Measurements from ENCODE around the gene ZSCAN5B. TPM values are rescaled to one million over a fixed set of nuclear protein-coding genes. Genes with fewer than 3 reads are reported as not detected.
A peak's percentile ranks its signal among the peaks of the same experiment; 100 is the strongest.
"Not testable (repeated sequence)": the region's sequence is repeated elsewhere in the genome, so short reads cannot be mapped to it uniquely, and the experiment has no call there.

Gene ZSCAN5B
- total RNA-seq, 1 experiment from 2014 or later = not detected

DNA sequence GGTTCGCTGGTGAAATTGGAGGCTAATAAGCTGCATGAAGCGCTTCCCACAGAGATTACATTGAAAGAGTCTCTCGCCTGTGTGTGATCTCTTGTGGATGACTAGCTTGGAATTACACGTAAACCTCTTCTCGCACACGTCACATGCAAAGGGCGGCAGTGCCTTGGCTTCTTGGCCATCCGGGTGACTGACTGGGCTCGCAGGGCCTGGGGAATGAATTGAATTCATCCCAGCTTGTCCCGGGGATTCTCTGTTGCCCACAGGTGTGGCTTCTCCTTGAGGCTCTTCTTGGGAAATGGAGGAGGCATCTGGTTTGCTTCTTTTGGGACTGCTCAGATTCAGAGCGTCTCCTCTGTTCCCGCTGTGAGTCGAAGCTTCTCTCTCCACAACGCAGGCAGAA is 24.3 kb upstream of the ZSCAN5B start:
- Mint-ChIP-seq H3K9me3 (no peaks in the 10 kb centered on the region), H3K36me3 (no peaks in the 10 kb centered on the region), H3K27me3 (ENCODE audit: low read depth) (peaks cover 10% of the 10 kb centered on the region), H3K4me1 (peaks cover 7% of the 10 kb centered on the region), H3K4me3 (no peak overlapping the region), H3K27ac (no peak overlapping the region)
- TF ChIP-seq, protein P1, sequence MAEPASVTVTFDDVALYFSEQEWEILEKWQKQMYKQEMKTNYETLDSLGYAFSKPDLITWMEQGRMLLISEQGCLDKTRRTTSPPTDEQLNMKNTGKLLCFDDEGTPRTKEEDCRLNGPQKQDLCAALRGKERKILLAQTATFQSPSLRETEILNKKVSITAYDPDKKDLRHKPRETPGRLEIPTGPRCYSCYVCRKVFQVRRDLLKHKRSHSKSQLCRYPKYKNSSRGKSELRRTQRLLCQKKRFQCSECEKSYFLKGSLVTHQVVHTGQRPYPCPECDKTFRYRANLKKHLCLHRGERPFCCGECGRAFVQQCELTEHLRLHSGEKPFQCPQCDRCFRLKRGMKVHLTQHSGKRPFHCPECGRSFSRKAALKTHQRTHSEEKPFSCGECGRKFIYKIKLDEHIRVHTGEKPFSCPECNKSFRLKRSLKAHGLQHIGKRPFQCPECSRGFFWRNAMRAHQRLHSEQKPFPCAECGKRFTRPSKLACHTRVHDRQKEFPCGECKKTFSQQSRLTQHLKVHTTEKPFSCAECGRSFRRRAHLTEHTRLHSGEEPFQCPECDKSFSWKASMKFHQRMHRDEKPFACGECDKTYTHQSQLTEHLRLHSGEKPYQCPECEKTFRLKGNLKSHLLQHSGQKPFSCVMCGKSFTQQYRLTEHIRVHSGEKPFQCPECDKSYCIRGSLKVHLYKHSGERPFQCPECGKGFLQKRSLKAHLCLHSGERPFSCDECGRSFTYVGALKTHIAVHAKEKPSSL (CRISPR knock-in tag; conservative IDR thresholded peaks at IDR 0.05) = no peak
- TF ChIP-seq, protein P2, sequence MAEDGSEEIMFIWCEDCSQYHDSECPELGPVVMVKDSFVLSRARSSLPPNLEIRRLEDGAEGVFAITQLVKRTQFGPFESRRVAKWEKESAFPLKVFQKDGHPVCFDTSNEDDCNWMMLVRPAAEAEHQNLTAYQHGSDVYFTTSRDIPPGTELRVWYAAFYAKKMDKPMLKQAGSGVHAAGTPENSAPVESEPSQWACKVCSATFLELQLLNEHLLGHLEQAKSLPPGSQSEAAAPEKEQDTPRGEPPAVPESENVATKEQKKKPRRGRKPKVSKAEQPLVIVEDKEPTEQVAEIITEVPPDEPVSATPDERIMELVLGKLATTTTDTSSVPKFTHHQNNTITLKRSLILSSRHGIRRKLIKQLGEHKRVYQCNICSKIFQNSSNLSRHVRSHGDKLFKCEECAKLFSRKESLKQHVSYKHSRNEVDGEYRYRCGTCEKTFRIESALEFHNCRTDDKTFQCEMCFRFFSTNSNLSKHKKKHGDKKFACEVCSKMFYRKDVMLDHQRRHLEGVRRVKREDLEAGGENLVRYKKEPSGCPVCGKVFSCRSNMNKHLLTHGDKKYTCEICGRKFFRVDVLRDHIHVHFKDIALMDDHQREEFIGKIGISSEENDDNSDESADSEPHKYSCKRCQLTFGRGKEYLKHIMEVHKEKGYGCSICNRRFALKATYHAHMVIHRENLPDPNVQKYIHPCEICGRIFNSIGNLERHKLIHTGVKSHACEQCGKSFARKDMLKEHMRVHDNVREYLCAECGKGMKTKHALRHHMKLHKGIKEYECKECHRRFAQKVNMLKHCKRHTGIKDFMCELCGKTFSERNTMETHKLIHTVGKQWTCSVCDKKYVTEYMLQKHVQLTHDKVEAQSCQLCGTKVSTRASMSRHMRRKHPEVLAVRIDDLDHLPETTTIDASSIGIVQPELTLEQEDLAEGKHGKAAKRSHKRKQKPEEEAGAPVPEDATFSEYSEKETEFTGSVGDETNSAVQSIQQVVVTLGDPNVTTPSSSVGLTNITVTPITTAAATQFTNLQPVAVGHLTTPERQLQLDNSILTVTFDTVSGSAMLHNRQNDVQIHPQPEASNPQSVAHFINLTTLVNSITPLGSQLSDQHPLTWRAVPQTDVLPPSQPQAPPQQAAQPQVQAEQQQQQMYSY (CRISPR knock-in tag; IDR thresholded peaks at IDR 0.05) = no peak
- TF ChIP-seq ZNF121 (CRISPR knock-in tag; IDR thresholded peaks at IDR 0.05) = no peak
- TF ChIP-seq, protein P3, sequence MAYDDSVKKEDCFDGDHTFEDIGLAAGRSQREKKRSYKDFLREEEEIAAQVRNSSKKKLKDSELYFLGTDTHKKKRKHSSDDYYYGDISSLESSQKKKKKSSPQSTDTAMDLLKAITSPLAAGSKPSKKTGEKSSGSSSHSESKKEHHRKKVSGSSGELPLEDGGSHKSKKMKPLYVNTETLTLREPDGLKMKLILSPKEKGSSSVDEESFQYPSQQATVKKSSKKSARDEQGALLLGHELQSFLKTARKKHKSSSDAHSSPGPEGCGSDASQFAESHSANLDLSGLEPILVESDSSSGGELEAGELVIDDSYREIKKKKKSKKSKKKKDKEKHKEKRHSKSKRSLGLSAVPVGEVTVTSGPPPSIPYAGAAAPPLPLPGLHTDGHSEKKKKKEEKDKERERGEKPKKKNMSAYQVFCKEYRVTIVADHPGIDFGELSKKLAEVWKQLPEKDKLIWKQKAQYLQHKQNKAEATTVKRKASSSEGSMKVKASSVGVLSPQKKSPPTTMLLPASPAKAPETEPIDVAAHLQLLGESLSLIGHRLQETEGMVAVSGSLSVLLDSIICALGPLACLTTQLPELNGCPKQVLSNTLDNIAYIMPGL (CRISPR knock-in tag; IDR thresholded peaks at IDR 0.05) = no peak
- TF ChIP-seq, protein P4, sequence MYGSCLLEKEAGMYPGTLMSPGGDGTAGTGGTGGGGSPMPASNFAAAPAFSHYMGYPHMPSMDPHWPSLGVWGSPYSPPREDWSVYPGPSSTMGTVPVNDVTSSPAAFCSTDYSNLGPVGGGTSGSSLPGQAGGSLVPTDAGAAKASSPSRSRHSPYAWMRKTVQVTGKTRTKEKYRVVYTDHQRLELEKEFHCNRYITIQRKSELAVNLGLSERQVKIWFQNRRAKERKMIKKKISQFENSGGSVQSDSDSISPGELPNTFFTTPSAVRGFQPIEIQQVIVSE (CRISPR knock-in tag; IDR thresholded peaks at IDR 0.05; ENCODE audit: borderline replicate concordance) = no peak
- TF ChIP-seq ZNF396 (CRISPR knock-in tag; IDR thresholded peaks at IDR 0.05; ENCODE audit: borderline replicate concordance) = no peak
- no peak for TF ChIP-seq CREB1 (CRISPR knock-in tag; IDR thresholded peaks at IDR 0.05)
- TF ChIP-seq, protein P5, sequence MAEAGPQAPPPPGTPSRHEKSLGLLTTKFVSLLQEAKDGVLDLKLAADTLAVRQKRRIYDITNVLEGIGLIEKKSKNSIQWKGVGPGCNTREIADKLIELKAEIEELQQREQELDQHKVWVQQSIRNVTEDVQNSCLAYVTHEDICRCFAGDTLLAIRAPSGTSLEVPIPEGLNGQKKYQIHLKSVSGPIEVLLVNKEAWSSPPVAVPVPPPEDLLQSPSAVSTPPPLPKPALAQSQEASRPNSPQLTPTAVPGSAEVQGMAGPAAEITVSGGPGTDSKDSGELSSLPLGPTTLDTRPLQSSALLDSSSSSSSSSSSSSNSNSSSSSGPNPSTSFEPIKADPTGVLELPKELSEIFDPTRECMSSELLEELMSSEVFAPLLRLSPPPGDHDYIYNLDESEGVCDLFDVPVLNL (CRISPR knock-in tag; IDR thresholded peaks at IDR 0.05; ENCODE audit: borderline replicate concordance, low read depth) = no peak
- TF ChIP-seq ZNF219 (CRISPR knock-in tag; IDR thresholded peaks at IDR 0.05; ENCODE audit: borderline replicate concordance) = no peak
- POLR2A ChIA-PET = no interaction called here
- ATAC-seq = no peak
- no peak for DNase-seq (ENCODE audit: low spot score)
- CTCF ChIA-PET = interaction anchor here (1.0 to 1.8 kb wide), 8 partner anchors 33 to 155 kb away, joined by 3 to 9 read pairs (median 4); partner anchors contain the start of gene GALP

DNA sequence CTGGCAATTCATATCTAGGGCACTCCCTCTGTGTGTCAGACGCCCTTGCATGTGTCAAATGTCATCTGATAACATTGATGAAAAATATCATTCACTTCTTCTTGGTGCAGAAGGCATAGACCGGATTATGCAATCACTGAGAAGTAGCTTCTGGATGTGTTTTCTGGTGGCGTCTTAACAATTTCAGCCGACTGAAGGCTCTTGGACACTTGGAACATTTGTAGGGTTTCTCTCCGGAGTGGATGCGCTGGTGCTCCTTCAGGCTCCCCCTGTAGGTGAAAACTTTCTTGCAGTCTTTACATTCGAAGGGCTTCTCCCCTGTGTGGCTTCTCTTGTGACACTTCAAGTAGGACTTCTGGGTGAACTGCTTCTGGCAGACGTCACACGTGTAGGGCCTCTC is 23.9 kb upstream of the ZSCAN5B start:
- DNase-seq (ENCODE audit: low spot score); H3K36me3 Mint-ChIP-seq: not testable (repeated sequence)

More for the DNA sequence above, 23.9 kb upstream of the ZSCAN5B start:
- H3K27ac Mint-ChIP-seq, POLR2A ChIA-PET, H3K4me3 Mint-ChIP-seq, H3K9me3 Mint-ChIP-seq: not testable (repeated sequence)
- peaks cover 11% of the 10 kb centered on the region for H3K4me1 Mint-ChIP-seq
- TF ChIP-seq, protein P6, sequence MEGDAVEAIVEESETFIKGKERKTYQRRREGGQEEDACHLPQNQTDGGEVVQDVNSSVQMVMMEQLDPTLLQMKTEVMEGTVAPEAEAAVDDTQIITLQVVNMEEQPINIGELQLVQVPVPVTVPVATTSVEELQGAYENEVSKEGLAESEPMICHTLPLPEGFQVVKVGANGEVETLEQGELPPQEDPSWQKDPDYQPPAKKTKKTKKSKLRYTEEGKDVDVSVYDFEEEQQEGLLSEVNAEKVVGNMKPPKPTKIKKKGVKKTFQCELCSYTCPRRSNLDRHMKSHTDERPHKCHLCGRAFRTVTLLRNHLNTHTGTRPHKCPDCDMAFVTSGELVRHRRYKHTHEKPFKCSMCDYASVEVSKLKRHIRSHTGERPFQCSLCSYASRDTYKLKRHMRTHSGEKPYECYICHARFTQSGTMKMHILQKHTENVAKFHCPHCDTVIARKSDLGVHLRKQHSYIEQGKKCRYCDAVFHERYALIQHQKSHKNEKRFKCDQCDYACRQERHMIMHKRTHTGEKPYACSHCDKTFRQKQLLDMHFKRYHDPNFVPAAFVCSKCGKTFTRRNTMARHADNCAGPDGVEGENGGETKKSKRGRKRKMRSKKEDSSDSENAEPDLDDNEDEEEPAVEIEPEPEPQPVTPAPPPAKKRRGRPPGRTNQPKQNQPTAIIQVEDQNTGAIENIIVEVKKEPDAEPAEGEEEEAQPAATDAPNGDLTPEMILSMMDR (IDR thresholded peaks at IDR 0.05) = peak; percentile 31; the same call in 1 of the 2 replicates
- peak; percentile 23 for ATAC-seq
- H3K27me3 Mint-ChIP-seq (ENCODE audit: low read depth) = peaks cover 11% of the 10 kb centered on the region
- CTCF ChIA-PET = interaction anchor here (1.0 to 1.8 kb wide), 8 partner anchors 34 to 155 kb away, joined by 3 to 9 read pairs (median 4); partner anchors contain the start of gene GALP

All from WTC11 (cell line).